ENCODE results near the gene MAST4.

GRCh38 chr5:66737096-66737495 lies 140.9 kb downstream of the MAST4 start:
- TF ChIP-seq CTCF (optimal IDR thresholded peaks at IDR 0.05 in 1 of 3, IDR thresholded peaks at IDR 0.05 in 1 of 3, conservative IDR thresholded peaks at IDR 0.05 in 1 of 3; ENCODE audit: extremely low read depth in 1 of 3, insufficient read depth in 2 of 3, low read length in 3 of 3) (no peak), EZH2 (IDR thresholded peaks at IDR 0.05; ENCODE audit: low read length) (no peak)

All from keratinocyte (primary cell).